Naive thymus-derived CD4-positive, alpha-beta T cell (primary cell): ENCODE data around the gene PEAR1. TPM values are rescaled to one million over a fixed set of nuclear protein-coding genes. Genes with fewer than 3 reads are reported as not detected.

Source experiments
- ATAC-seq: fragments of 150-1000 bp; cut with Tn5 transposase; 2 replicates; pipeline ENCODE4 v1.10.0; 2021; ENCODE audit warnings: mild to moderate bottlenecking, moderate library complexity
- CTCF ChIA-PET: fragments of 350-600 bp; sonication (Branson Sonifier 250); formaldehyde crosslinking; loops from one replicate; lab custom pipeline; 2021; ENCODE audit warnings: antibody characterized with exemption; lab: Charles Lee
- POLR2A ChIA-PET: fragments of 350-600 bp; sonication (Branson Sonifier 250); formaldehyde crosslinking; loops from one replicate; lab custom pipeline; 2021; ENCODE audit warnings: antibody characterized with exemption, inconsistent platforms; lab: Charles Lee
- DNase-seq, 9 donors: peaks; one replicate each; pipeline versions ENCODE4 v3.0.0 to v3.0.0-alpha.2; 2020 to 2022; ENCODE audit warnings: mixed read lengths in 1 of 9
- H3K27ac ChIP-seq: one replicate; pipeline ENCODE4 v1.7.0; 2013; ENCODE audit warnings: mild to moderate bottlenecking, low read depth, low read length, moderate library complexity
- H3K27me3 ChIP-seq, 2 donors: one replicate each; pipeline ENCODE4 v1.7.0; 2013; ENCODE audit warnings: low read length in 2 of 2, mild to moderate bottlenecking in 2 of 2, moderate library complexity in 2 of 2; ENCODE audit not compliant: control insufficient read depth in 2 of 2, insufficient read depth in 2 of 2
- H3K36me3 ChIP-seq, 3 experiments: 1 replicate in 2 of 3; 2 replicates in 1 of 3; pipeline ENCODE4 v1.7.0; 2013; ENCODE audit warnings: low read length in 3 of 3, mild to moderate bottlenecking in 3 of 3, moderate library complexity in 1 of 3; ENCODE audit not compliant: insufficient read depth in 3 of 3, control insufficient read depth in 2 of 3
- H3K4me1 ChIP-seq, 2 donors: one replicate each; pipeline ENCODE4 v1.7.0; 2013; ENCODE audit warnings: low read length in 2 of 2, mild to moderate bottlenecking in 2 of 2, moderate library complexity in 1 of 2; ENCODE audit not compliant: control insufficient read depth in 2 of 2, insufficient read depth in 2 of 2
- H3K4me3 ChIP-seq: 2 replicates; pipeline ENCODE4 v1.7.0; 2013; ENCODE audit warnings: mild to moderate bottlenecking, low read length
- H3K9me3 ChIP-seq, 3 experiments: 1 replicate in 2 of 3; 2 replicates in 1 of 3; pipeline ENCODE4 v1.7.0; 2013; ENCODE audit warnings: low read length in 3 of 3; ENCODE audit not compliant: control insufficient read depth in 2 of 3
- H3K27ac Mint-ChIP-seq, 9 donors: one replicate each; pipeline ENCODE4 v1.8.0; 2020 to 2022; ENCODE audit warnings: mixed read lengths in 9 of 9, mild to moderate bottlenecking in 8 of 9, moderate library complexity in 5 of 9, inconsistent platforms in 2 of 9
- H3K27me3 Mint-ChIP-seq, 5 donors: one replicate each; pipeline ENCODE4 v1.8.0; 2021 to 2022; ENCODE audit warnings: mixed read lengths in 5 of 5, mild to moderate bottlenecking in 1 of 5
- H3K36me3 Mint-ChIP-seq, 5 donors: one replicate each; pipeline ENCODE4 v1.8.0; 2020 to 2022; ENCODE audit warnings: mixed read lengths in 5 of 5, mild to moderate bottlenecking in 3 of 5, inconsistent platforms in 1 of 5
- H3K4me1 Mint-ChIP-seq, 7 donors: one replicate each; pipeline ENCODE4 v1.8.0; 2020 to 2022; ENCODE audit warnings: mixed read lengths in 7 of 7, mild to moderate bottlenecking in 3 of 7, inconsistent platforms in 1 of 7
- H3K4me3 Mint-ChIP-seq, 10 donors: one replicate each; pipeline ENCODE4 v1.8.0; 2020 to 2022; ENCODE audit warnings: mild to moderate bottlenecking in 10 of 10, mixed read lengths in 10 of 10, moderate library complexity in 6 of 10, inconsistent platforms in 2 of 10
- H3K9me3 Mint-ChIP-seq, 11 donors: one replicate each; pipeline ENCODE4 v1.8.0; 2020 to 2022; ENCODE audit warnings: mixed read lengths in 11 of 11, mild to moderate bottlenecking in 4 of 11, inconsistent platforms in 1 of 11, moderate library complexity in 1 of 11
- intact Hi-C, 2 donors: fragments of 100-400 bp; cut with micrococcal nuclease; formaldehyde crosslinking; loops; one replicate each; pipeline ENCODE4 v1.15.1; 2023
- polyA plus RNA-seq, 2 donors: library from polyadenylated mRNA; unstranded; fragments of 300-500 nt; fragmentation: Illumina TruSeq; gene quantifications; one replicate each; pipeline ENCODE4 v1.2.3, GENCODE V29; 2021
- total RNA-seq, 6 experiments: library from RNA in 5 of 6; stranded (reverse) in 5 of 6; gene quantifications; 1 replicate in 5 of 6; 2 replicates in 1 of 6; pipeline ENCODE4 v1.2.3 and lab custom pipeline; 2021 to 2026

PEAR1 gene
- total and polyA plus RNA-seq, 7 experiments from 2014 or later: 0.19 to 1.2 (median 0.32) TPM

DNA sequence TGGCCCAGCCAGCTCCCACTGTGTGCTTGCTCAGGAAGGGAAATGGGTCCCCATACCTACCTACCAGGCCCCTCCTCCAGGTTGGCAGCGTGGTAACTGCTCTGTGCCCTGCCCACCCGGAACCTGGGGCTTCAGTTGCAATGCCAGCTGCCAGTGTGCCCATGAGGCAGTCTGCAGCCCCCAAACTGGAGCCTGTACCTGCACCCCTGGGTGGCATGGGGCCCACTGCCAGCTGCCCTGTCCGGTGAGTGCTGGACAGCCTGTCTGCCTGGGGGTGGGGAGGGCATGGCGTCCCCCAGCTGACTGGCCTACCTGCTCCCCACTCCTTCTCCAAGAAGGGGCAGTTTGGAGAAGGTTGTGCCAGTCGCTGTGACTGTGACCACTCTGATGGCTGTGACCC lies 16.2 kb downstream of the PEAR1 start:
- peaks cover 5 to 18% (median 8%) of the 10 kb centered on the region in 5 donors for H3K27me3 Mint-ChIP-seq
- no peak overlapping the region for H3K27ac Mint-ChIP-seq
- Histone ChIP-seq H3K4me3 (no peak overlapping the region), H3K27ac (no peak overlapping the region), H3K9me3 (no peaks in the 10 kb centered on the region), H3K36me3 (no peaks in the 10 kb centered on the region), H3K27me3 (no peaks in the 10 kb centered on the region), H3K4me1 (no peaks in the 10 kb centered on the region)
- H3K9me3 Mint-ChIP-seq: no peaks in the 10 kb centered on the region
- no peak for DNase-seq
- H3K4me1 Mint-ChIP-seq: peaks cover 0 to 1% (median 0%) of the 10 kb centered on the region in 7 donors
- ChIA-PET CTCF (interaction anchor here (3.1 kb wide), 1 partner anchor 60 kb away, joined by 21 read pairs; no protein-coding TSS in a partner anchor), POLR2A (no interaction called here)
- H3K36me3 Mint-ChIP-seq: no peaks in the 10 kb centered on the region
- intact Hi-C loops: loop anchor here (1.0 to 2.0 kb wide), 5 partner anchors 17 to 247 kb away; no protein-coding TSS in a partner anchor
- ATAC-seq: no peak
- no peak overlapping the region for H3K4me3 Mint-ChIP-seq

DNA sequence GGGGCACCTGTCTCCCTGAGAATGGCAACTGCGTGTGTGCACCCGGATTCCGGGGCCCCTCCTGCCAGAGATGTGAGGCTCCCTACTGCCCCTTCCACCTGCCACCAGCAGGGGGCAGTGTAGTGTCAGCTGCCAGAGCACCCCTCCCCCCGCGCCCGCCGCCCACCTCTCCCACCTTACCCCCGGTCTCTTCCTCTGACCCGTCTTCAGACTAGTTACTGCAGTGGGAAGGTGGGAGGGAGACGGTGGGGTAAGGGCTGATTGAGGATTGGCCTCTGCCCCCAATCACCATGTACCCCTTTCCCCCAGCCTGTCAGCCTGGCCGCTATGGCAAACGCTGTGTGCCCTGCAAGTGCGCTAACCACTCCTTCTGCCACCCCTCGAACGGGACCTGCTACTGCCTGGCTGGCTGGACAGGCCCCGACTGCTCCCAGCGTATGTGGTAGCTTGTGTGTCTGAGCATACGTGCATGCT lies 16.8 kb downstream of the PEAR1 start:
- H3K9me3 Mint-ChIP-seq: no peaks in the 10 kb centered on the region
- no peaks in the 10 kb centered on the region for H3K4me1 ChIP-seq
- H3K4me3 Mint-ChIP-seq: peak overlapping the region in 1 of 10 donors; percentile 36
- no peaks in the 10 kb centered on the region for H3K27me3 ChIP-seq
- peaks cover 0 to 1% (median 0%) of the 10 kb centered on the region in 7 donors for H3K4me1 Mint-ChIP-seq
- peak; percentile 70 for ATAC-seq
- H3K36me3 Mint-ChIP-seq: no peaks in the 10 kb centered on the region
- H3K9me3 ChIP-seq: no peaks in the 10 kb centered on the region
- H3K36me3 ChIP-seq: no peaks in the 10 kb centered on the region
- ChIA-PET CTCF (interaction anchor here (1.6 to 3.1 kb wide), 3 partner anchors 57 to 164 kb away, joined by 5 to 21 read pairs (median 8); no protein-coding TSS in a partner anchor), POLR2A (no interaction called here)
- H3K27ac ChIP-seq: no peak overlapping the region
- DNase-seq: peak; percentile 23 to 72 (median 48)
- no peak overlapping the region for H3K4me3 ChIP-seq
- H3K27me3 Mint-ChIP-seq: peaks cover 5 to 18% (median 11%) of the 10 kb centered on the region in 5 donors
- intact Hi-C loops: loop anchor here (1.0 to 2.0 kb wide), 5 partner anchors 16 to 246 kb away; no protein-coding TSS in a partner anchor
- peak overlapping the region in 1 of 9 donors; percentile 48 for H3K27ac Mint-ChIP-seq

DNA sequence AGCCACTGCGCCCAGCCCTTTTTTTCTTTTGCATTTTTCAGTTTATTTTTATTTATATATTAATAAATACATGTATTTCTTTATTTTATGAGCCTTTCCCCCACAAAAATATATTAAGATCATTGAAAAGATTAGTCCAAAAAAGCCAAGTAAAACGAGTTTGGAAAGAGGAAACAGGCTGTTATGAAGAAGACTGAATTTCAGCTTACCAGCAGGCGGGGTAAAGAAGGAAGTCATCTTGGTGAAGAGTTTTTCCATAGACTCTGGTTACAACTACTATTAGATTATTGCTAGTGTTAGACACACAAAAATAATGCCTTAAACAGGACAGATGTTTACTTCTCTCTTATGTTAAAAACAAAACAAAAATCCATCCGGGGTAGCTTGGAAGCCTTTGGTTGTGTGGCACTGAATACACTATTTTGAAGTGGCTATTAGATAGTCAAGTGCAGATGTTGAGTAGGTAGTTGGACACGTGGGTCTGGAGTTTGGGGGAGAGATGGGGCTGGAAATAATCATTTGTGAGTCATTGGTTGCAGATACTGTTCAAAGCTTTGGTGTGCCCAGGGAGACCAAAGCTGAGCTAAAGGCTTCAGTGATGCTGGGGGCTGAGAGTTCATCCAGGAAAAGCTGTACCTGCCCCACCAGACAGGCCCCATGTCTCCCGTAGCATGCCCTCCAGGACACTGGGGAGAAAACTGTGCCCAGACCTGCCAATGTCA lies 18.2 kb downstream of the PEAR1 start:
- Histone ChIP-seq H3K4me1 (no peaks in the 10 kb centered on the region), H3K36me3 (no peaks in the 10 kb centered on the region), H3K27ac (no peak overlapping the region), H3K9me3 (no peaks in the 10 kb centered on the region), H3K4me3 (no peak overlapping the region), H3K27me3 (no peaks in the 10 kb centered on the region)
- no peaks in the 10 kb centered on the region for H3K36me3 Mint-ChIP-seq
- H3K4me3 Mint-ChIP-seq: no peak overlapping the region
- H3K9me3 Mint-ChIP-seq: no peaks in the 10 kb centered on the region
- peaks cover 17 to 25% (median 23%) of the 10 kb centered on the region in 5 donors for H3K27me3 Mint-ChIP-seq
- ChIA-PET CTCF (interaction anchor here (0.8 to 3.1 kb wide), 7 partner anchors 22 to 245 kb away, joined by 3 to 21 read pairs (median 7); no protein-coding TSS in a partner anchor), POLR2A (no interaction called here)
- ATAC-seq (no peak), DNase-seq (no peak)
- peaks cover 0 to 1% (median 0%) of the 10 kb centered on the region in 7 donors for H3K4me1 Mint-ChIP-seq
- no peak overlapping the region for H3K27ac Mint-ChIP-seq
- intact Hi-C loops: loop anchor here (2.0 kb wide), 3 partner anchors 15 to 245 kb away; no protein-coding TSS in a partner anchor

DNA sequence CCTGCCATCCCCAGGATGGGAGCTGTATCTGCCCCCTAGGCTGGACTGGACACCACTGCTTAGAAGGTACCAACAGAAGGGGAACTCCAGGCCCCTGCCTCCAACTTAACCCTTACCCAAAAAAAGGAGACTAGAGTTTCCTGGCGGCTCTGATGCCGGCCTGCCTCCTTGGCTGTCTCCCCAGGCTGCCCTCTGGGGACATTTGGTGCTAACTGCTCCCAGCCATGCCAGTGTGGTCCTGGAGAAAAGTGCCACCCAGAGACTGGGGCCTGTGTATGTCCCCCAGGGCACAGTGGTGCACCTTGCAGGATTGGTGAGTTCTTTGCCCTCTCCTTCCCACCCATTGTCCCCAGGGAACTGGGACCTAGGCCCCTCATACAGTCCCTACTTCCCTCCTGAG lies 18.8 kb downstream of the PEAR1 start:
- H3K4me3 Mint-ChIP-seq: no peak overlapping the region
- no peaks in the 10 kb centered on the region for H3K36me3 Mint-ChIP-seq

DNA sequence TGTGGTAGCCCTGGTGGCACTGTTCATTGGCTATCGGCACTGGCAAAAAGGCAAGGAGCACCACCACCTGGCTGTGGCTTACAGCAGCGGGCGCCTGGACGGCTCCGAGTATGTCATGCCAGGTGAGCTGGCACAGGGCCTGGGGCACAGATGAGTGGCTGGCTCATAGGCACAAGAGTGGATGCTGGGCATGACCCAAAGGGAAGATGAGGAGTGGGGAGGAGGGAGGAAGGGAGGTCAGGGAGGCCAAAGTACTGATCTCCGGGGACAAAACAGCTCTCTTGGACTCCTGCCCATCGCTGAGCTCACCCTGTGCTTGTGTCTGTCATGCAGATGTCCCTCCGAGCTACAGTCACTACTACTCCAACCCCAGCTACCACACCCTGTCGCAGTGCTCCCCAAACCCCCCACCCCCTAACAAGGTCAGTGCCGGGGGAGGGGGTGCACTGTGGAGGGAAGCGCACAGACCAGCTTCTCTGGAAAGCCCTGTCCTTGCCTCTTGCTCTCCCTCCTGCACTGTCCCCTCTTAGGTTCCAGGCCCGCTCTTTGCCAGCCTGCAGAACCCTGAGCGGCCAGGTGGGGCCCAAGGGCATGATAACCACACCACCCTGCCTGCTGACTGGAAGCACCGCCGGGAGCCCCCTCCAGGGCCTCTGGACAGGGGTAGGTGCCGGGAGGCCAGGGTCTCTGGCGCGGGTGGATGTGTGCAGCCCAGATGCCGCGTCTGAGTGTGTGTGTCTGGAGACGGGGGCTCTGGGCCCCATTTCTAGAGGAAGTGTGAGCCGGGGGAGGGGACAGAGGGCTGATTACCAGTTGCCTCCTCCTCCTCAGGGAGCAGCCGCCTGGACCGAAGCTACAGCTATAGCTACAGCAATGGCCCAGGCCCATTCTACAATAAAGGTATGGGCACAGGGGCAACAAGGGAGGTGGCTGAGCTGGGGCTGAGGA lies 19.6 kb downstream of the PEAR1 start:
- Mint-ChIP-seq H3K9me3 (peaks cover 0 to 7% (median 0%) of the 10 kb centered on the region in 11 donors), H3K4me1 (peaks cover 0 to 1% (median 0%) of the 10 kb centered on the region in 7 donors), H3K27ac (no peak overlapping the region), H3K36me3 (no peaks in the 10 kb centered on the region), H3K4me3 (no peak overlapping the region), H3K27me3 (peaks cover 17 to 36% (median 26%) of the 10 kb centered on the region in 5 donors)
- H3K36me3 ChIP-seq: no peaks in the 10 kb centered on the region
- DNase-seq: no peak
- POLR2A ChIA-PET: no interaction called here
- no peak for ATAC-seq
- intact Hi-C loops: no loop called here
- no peaks in the 10 kb centered on the region for H3K27me3 ChIP-seq
- H3K4me3 ChIP-seq: no peak overlapping the region
- no peaks in the 10 kb centered on the region for H3K4me1 ChIP-seq
- no peaks in the 10 kb centered on the region for H3K9me3 ChIP-seq
- no peak overlapping the region for H3K27ac ChIP-seq
- CTCF ChIA-PET: interaction anchor here (1.9 kb wide), 1 partner anchor 57 kb away, joined by 4 read pairs; no protein-coding TSS in a partner anchor

More for the DNA sequence above, 18.8 kb downstream of the PEAR1 start:
- ChIA-PET POLR2A (no interaction called here), CTCF (interaction anchor here (0.8 to 1.9 kb wide), 3 partner anchors 23 to 58 kb away, joined by 3 to 7 read pairs (median 4); no protein-coding TSS in a partner anchor)
- Mint-ChIP-seq H3K27me3 (peaks cover 17 to 29% (median 23%) of the 10 kb centered on the region in 5 donors), H3K27ac (no peak overlapping the region), H3K4me1 (peaks cover 0 to 1% (median 0%) of the 10 kb centered on the region in 7 donors), H3K9me3 (peaks cover 0 to 4% (median 0%) of the 10 kb centered on the region in 11 donors)
- H3K9me3 ChIP-seq: no peaks in the 10 kb centered on the region
- ATAC-seq (no peak), DNase-seq (no peak)
- H3K27me3 ChIP-seq: no peaks in the 10 kb centered on the region
- intact Hi-C loops: no loop called here
- no peaks in the 10 kb centered on the region for H3K4me1 ChIP-seq
- H3K27ac ChIP-seq: no peak overlapping the region
- H3K4me3 ChIP-seq: no peak overlapping the region
- H3K36me3 ChIP-seq: no peaks in the 10 kb centered on the region

DNA sequence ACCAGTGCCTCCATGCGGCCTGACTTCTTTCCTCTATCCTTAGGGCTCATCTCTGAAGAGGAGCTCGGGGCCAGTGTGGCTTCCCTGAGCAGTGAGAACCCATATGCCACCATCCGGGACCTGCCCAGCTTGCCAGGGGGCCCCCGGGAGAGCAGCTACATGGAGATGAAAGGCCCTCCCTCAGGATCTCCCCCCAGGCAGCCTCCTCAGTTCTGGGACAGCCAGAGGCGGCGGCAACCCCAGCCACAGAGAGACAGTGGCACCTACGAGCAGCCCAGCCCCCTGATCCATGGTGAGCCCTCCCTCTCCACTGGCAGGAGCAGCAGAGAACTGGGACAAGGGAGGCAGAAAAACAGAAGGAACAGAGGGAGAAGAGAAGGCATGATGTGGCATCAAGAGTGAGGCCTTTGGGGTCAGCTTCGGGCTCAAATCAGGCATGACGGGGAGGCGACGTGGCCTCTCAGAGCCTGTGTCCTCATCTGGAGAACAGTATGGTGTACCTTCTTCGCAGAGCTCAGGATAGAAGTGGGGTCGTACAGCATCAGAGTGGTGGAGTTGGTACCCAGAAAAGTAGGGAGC lies 20.4 kb downstream of the PEAR1 start:
- CTCF ChIA-PET: interaction anchor here (0.6 to 1.9 kb wide), 2 partner anchors 13 to 57 kb away, joined by 3 to 4 read pairs; no protein-coding TSS in a partner anchor
- Histone ChIP-seq H3K27me3 (no peaks in the 10 kb centered on the region), H3K36me3 (no peaks in the 10 kb centered on the region), H3K27ac (no peak overlapping the region), H3K4me1 (no peaks in the 10 kb centered on the region), H3K9me3 (no peaks in the 10 kb centered on the region), H3K4me3 (no peak overlapping the region)
- POLR2A ChIA-PET: no interaction called here
- peaks cover 0 to 1% (median 0%) of the 10 kb centered on the region in 7 donors for H3K4me1 Mint-ChIP-seq
- H3K27me3 Mint-ChIP-seq: peaks cover 23 to 44% (median 34%) of the 10 kb centered on the region in 5 donors
- ATAC-seq (no peak), DNase-seq (no peak)
- no peaks in the 10 kb centered on the region for H3K36me3 Mint-ChIP-seq
- peaks cover 0 to 7% (median 0%) of the 10 kb centered on the region in 11 donors for H3K9me3 Mint-ChIP-seq
- H3K27ac Mint-ChIP-seq: no peak overlapping the region
- no peak overlapping the region for H3K4me3 Mint-ChIP-seq
- intact Hi-C loops: no loop called here
